ENCODE measurements around the gene NISCH. TPM values are rescaled to one million over a fixed set of nuclear protein-coding genes. Genes with fewer than 3 reads are reported as not detected.
A peak's percentile ranks its signal among the peaks of the same experiment; 100 is the strongest.

NISCH gene
- polyA plus RNA-seq, 3 donors: 9.7 to 106 (median 13.1) TPM

DNA sequence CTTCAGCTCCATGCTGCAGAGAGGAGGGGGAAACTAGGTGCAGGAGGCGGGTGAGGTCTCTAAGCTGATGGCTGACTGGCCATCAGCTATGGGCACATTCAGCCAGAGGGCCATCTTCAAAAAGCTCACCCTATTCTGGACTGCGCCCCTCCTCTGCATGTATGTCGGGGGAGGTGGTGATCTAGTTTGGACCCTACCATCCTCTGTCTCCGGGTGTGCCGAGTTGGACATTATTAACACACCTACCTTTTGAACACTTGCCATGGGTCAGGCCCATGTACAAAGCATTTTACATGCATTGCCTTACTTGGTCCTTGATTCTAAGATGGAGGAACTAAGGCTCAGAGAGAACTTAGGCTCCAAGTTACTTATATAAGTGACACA lies 1.4 kb downstream of the NISCH start:
- H3K27me3 Mint-ChIP-seq (ENCODE audit: low read depth in 3 of 3): peaks cover 0 to 3% (median 2%) of the 10 kb centered on the region in 3 donors
- Histone ChIP-seq H3K79me2 (ENCODE audit: insufficient read depth, low read length) (peaks cover 53% of the 10 kb centered on the region), H2AFZ (ENCODE audit: insufficient read depth, low read depth, low read length, poor library complexity, severe bottlenecking) (no peak overlapping the region), H3K36me3 (replicated peaks in 1 of 2; ENCODE audit: control insufficient read depth in 1 of 2, insufficient read depth in 2 of 2, low read length in 2 of 2) (peaks cover 26 to 42% of the 10 kb centered on the region in 2 donors), H4K20me1 (ENCODE audit: insufficient read depth, low read length) (peaks cover 17% of the 10 kb centered on the region), H3K27me3 (ENCODE audit: control insufficient read depth in 2 of 2, insufficient read depth in 2 of 2, low read length in 2 of 2) (no peaks in the 10 kb centered on the region), H3K27ac (ENCODE audit: low read depth in 1 of 2, low read length in 2 of 2) (peak overlapping the region in 1 of 2 donors; percentile 94), H3K9ac (ENCODE audit: insufficient read depth, low read length, poor library complexity, severe bottlenecking) (no peak overlapping the region), H3K4me1 (ENCODE audit: control insufficient read depth in 1 of 2, insufficient read depth in 2 of 2, low read length in 2 of 2) (peaks cover 27 to 31% of the 10 kb centered on the region in 2 donors), H3K4me2 (replicated peaks; ENCODE audit: extremely low read depth, low read length, poor library complexity, severe bottlenecking) (peak overlapping the region; percentile 96), H3K9me3 (replicated peaks in 1 of 2; ENCODE audit: control insufficient read depth in 1 of 2, insufficient read depth in 1 of 2, low read length in 2 of 2) (no peaks in the 10 kb centered on the region), H3K4me3 (replicated peaks in 1 of 3; ENCODE audit: low read depth in 2 of 3, low read length in 3 of 3) (peak overlapping the region in 1 of 3 experiments; percentile 91)
- WGBS (ENCODE audit: insufficient coverage): 100% methylated on average over 1 of the region's 5 CpGs
- H3K4me3 Mint-ChIP-seq: peak overlapping the region; percentile 44 to 90
- no peaks in the 10 kb centered on the region for H3K9me3 Mint-ChIP-seq
- TF ChIP-seq, protein P1, sequence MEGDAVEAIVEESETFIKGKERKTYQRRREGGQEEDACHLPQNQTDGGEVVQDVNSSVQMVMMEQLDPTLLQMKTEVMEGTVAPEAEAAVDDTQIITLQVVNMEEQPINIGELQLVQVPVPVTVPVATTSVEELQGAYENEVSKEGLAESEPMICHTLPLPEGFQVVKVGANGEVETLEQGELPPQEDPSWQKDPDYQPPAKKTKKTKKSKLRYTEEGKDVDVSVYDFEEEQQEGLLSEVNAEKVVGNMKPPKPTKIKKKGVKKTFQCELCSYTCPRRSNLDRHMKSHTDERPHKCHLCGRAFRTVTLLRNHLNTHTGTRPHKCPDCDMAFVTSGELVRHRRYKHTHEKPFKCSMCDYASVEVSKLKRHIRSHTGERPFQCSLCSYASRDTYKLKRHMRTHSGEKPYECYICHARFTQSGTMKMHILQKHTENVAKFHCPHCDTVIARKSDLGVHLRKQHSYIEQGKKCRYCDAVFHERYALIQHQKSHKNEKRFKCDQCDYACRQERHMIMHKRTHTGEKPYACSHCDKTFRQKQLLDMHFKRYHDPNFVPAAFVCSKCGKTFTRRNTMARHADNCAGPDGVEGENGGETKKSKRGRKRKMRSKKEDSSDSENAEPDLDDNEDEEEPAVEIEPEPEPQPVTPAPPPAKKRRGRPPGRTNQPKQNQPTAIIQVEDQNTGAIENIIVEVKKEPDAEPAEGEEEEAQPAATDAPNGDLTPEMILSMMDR (IDR thresholded peaks at IDR 0.05): no peak
- H3K36me3 Mint-ChIP-seq: peaks cover 36 to 38% of the 10 kb centered on the region in 2 donors
- H3K4me1 Mint-ChIP-seq: peaks cover 33% of the 10 kb centered on the region
- intact Hi-C loops (cut with micrococcal nuclease): loop anchor here in 1 of 2 donors (5.0 kb wide), 1 partner anchor 81 kb away; the partner anchor contains the start of gene UQCC5
- H3K27ac Mint-ChIP-seq: peak overlapping the region in 4 of 7 donors; percentile 38 to 85 (median 80)
- DNase-seq: no peak

DNA sequence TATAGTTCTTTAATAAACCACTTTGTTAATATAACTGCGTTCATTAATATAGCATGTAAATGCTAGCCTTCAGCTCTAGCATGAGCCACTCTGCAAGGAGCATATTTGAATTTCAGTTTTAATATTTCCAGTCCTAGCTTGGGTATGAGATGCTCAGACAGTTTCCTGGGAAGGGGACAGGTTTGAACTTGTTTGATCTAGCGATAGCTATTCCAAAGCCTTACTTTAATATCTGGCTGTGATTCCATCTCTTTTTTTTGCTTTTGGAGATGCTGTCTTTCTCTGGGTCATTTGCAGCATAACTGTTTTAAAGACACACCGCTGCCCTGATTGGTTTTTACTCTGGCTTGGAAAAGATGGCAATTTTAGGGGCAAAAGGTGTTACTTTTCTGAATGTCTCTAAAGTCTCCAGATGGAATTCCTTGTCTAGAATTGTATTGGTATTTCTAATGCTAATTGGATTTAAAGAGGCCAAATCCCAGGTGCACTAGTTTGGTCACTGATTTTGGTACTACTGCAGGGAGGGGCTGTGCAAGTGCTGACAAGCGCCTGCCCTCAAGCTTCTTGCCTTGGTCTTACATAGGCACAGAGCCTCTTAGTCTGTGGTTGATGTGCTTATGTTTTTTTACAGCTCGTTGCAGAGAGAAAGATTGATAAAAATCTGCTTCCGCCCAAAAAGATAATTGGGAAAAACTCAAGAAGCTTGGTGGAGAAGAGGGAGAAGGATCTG lies 2.8 kb downstream of the NISCH start:
- no peak overlapping the region for H3K4me3 ChIP-seq (replicated peaks in 1 of 3; ENCODE audit: low read depth in 2 of 3, low read length in 3 of 3)
- WGBS (ENCODE audit: insufficient coverage): 95% methylated on average over 5 of the region's 6 CpGs
- H3K79me2 ChIP-seq (ENCODE audit: insufficient read depth, low read length): peaks cover 60% of the 10 kb centered on the region
- no peak overlapping the region for H3K27ac ChIP-seq (ENCODE audit: low read depth in 1 of 2, low read length in 2 of 2)
- no peak overlapping the region for H2AFZ ChIP-seq (ENCODE audit: insufficient read depth, low read depth, low read length, poor library complexity, severe bottlenecking)
- peaks cover 38 to 49% of the 10 kb centered on the region in 2 donors for H3K36me3 Mint-ChIP-seq
- intact Hi-C loops (cut with micrococcal nuclease): loop anchor here in 1 of 2 donors (5.0 kb wide), 1 partner anchor 79 kb away; the partner anchor contains the start of gene UQCC5
- peaks cover 22% of the 10 kb centered on the region for H4K20me1 ChIP-seq (ENCODE audit: insufficient read depth, low read length)
- H3K9me3 Mint-ChIP-seq: no peaks in the 10 kb centered on the region
- TF ChIP-seq, protein P1 (IDR thresholded peaks at IDR 0.05): no peak
- no peak for DNase-seq
- H3K9ac ChIP-seq (ENCODE audit: insufficient read depth, low read length, poor library complexity, severe bottlenecking): no peak overlapping the region
- H3K27me3 Mint-ChIP-seq (ENCODE audit: low read depth in 3 of 3): peaks cover 0 to 6% (median 2%) of the 10 kb centered on the region in 3 donors
- peaks cover 45% of the 10 kb centered on the region for H3K4me1 Mint-ChIP-seq
- H3K27ac Mint-ChIP-seq: peak overlapping the region in 1 of 7 donors; percentile 74
- no peak overlapping the region for H3K4me3 Mint-ChIP-seq
- no peaks in the 10 kb centered on the region for H3K9me3 ChIP-seq (replicated peaks in 1 of 2; ENCODE audit: control insufficient read depth in 1 of 2, insufficient read depth in 1 of 2, low read length in 2 of 2)
- peaks cover 34 to 38% of the 10 kb centered on the region in 2 donors for H3K4me1 ChIP-seq (ENCODE audit: control insufficient read depth in 1 of 2, insufficient read depth in 2 of 2, low read length in 2 of 2)
- no peaks in the 10 kb centered on the region for H3K27me3 ChIP-seq (ENCODE audit: control insufficient read depth in 2 of 2, insufficient read depth in 2 of 2, low read length in 2 of 2)
- H3K36me3 ChIP-seq (replicated peaks in 1 of 2; ENCODE audit: control insufficient read depth in 1 of 2, insufficient read depth in 2 of 2, low read length in 2 of 2): peaks cover 27 to 49% of the 10 kb centered on the region in 2 donors
- H3K4me2 ChIP-seq (replicated peaks; ENCODE audit: extremely low read depth, low read length, poor library complexity, severe bottlenecking): no peak overlapping the region

Data from CD14-positive monocyte (primary cell).